ENCODE data around the gene CHST9. TPM values are rescaled to one million over a fixed set of nuclear protein-coding genes. Genes with fewer than 3 reads are reported as not detected.

The CHST9 gene
- total and polyA plus RNA-seq, 10 donors: 0.87 to 23.9 (median 8.4) TPM

- Histone ChIP-seq H3K9me3 (peaks cover 0 to 12% (median 0%) of the 10 kb centered on the region in 8 donors), H3K27ac (no peak overlapping the region), H3K4me3 (no peak overlapping the region), H3K4me1 (no peaks in the 10 kb centered on the region), H3K36me3 (no peaks in the 10 kb centered on the region), H3K27me3 (replicated peaks in 1 of 7) (no peaks in the 10 kb centered on the region)
- TF ChIP-seq POLR2A (IDR thresholded peaks at IDR 0.05) (no peak), POLR2AphosphoS5 (IDR thresholded peaks at IDR 0.05) (no peak), CTCF (IDR thresholded peaks at IDR 0.05 in 8 of 11, conservative IDR thresholded peaks at IDR 0.05 in 3 of 11) (no peak)
- intact Hi-C loops (cut with DNase I; ENCODE audit: low total_unique reads): no loop called here
- no peak for DNase-seq
- 66 to 90% (median 83%) methylated on average over 2 of the region's 2 CpGs for WGBS, 5 donors
These were observed 265.9 kb downstream of the CHST9 start for GRCh38 chr18:26919201-26919600.

GRCh38 chr18:26911840-26912239, 273.3 kb downstream of the CHST9 start:
- intact Hi-C loops (cut with DNase I; ENCODE audit: low total_unique reads): no loop called here
- 53 to 83% (median 67%) methylated on average over 4 of the region's 4 CpGs for WGBS, 5 donors
- TF ChIP-seq POLR2A (IDR thresholded peaks at IDR 0.05): no peak
- no peak for TF ChIP-seq POLR2AphosphoS5 (IDR thresholded peaks at IDR 0.05)
- no peak for TF ChIP-seq CTCF (IDR thresholded peaks at IDR 0.05 in 8 of 11, conservative IDR thresholded peaks at IDR 0.05 in 3 of 11)
- H3K27me3 ChIP-seq (replicated peaks in 1 of 7): no peaks in the 10 kb centered on the region
- H3K36me3 ChIP-seq: no peaks in the 10 kb centered on the region
- no peak for DNase-seq
- no peak overlapping the region for H3K27ac ChIP-seq
- H3K9me3 ChIP-seq: no peaks in the 10 kb centered on the region
- no peaks in the 10 kb centered on the region for H3K4me1 ChIP-seq
- H3K4me3 ChIP-seq: no peak overlapping the region

GRCh38 chr18:26909599-26910290, 275.4 kb downstream of the CHST9 start:
- Histone ChIP-seq H3K36me3 (no peaks in the 10 kb centered on the region), H3K4me3 (no peak overlapping the region), H3K9me3 (no peaks in the 10 kb centered on the region), H3K4me1 (no peaks in the 10 kb centered on the region), H3K27ac (no peak overlapping the region), H3K27me3 (replicated peaks in 1 of 7) (no peaks in the 10 kb centered on the region)
- WGBS, 5 donors: 48 to 67% (median 59%) methylated on average over 5 of the region's 5 CpGs
- DNase-seq: no peak
- intact Hi-C loops (cut with DNase I; ENCODE audit: low total_unique reads): no loop called here
- TF ChIP-seq POLR2AphosphoS5 (IDR thresholded peaks at IDR 0.05) (no peak), CTCF (IDR thresholded peaks at IDR 0.05 in 8 of 11, conservative IDR thresholded peaks at IDR 0.05 in 3 of 11) (no peak), POLR2A (IDR thresholded peaks at IDR 0.05) (no peak)

GRCh38 chr18:26908906-26909305, 276.2 kb downstream of the CHST9 start:
- intact Hi-C loops (cut with DNase I; ENCODE audit: low total_unique reads): no loop called here
- H3K4me1 ChIP-seq: no peaks in the 10 kb centered on the region

More at GRCh38 chr18:26908906-26909305, 276.2 kb downstream of the CHST9 start:
- H3K9me3 ChIP-seq: peaks cover 0 to 6% (median 2%) of the 10 kb centered on the region in 8 donors
- TF ChIP-seq CTCF (IDR thresholded peaks at IDR 0.05 in 8 of 11, conservative IDR thresholded peaks at IDR 0.05 in 3 of 11): no peak
- TF ChIP-seq POLR2A (IDR thresholded peaks at IDR 0.05): no peak
- TF ChIP-seq POLR2AphosphoS5 (IDR thresholded peaks at IDR 0.05): no peak
- H3K4me3 ChIP-seq: no peak overlapping the region
- no peak for DNase-seq
- 62 to 67% (median 63%) methylated on average over 3 of the region's 3 CpGs for WGBS, 5 donors
- H3K27me3 ChIP-seq (replicated peaks in 1 of 7): no peaks in the 10 kb centered on the region
- H3K36me3 ChIP-seq: no peaks in the 10 kb centered on the region
- H3K27ac ChIP-seq: no peak overlapping the region
